Measurements from ENCODE around the gene PLA2G6. TPM values are rescaled to one million over a fixed set of nuclear protein-coding genes. Genes with fewer than 3 reads are reported as not detected.

PLA2G6 gene
- total RNA-seq, 1 experiment from 2014 or later, result 29.9 TPM

- POLR2A ChIA-PET, result no interaction called here
- no peak overlapping the region for H3K27ac Mint-ChIP-seq
- ATAC-seq (no peak), DNase-seq (ENCODE audit: low spot score) (no peak)
- peaks cover 4% of the 10 kb centered on the region for H3K4me1 Mint-ChIP-seq
- H3K27me3 Mint-ChIP-seq (ENCODE audit: low read depth), result no peaks in the 10 kb centered on the region; the same call in 1 of the 2 replicates
- H3K9me3 Mint-ChIP-seq, result no peaks in the 10 kb centered on the region
- CTCF ChIA-PET, result interaction anchor here (1.1 to 11.1 kb wide), 5 partner anchors 8 to 57 kb away, joined by 4 to 222 read pairs (median 5); no protein-coding TSS in a partner anchor
- no peak overlapping the region for H3K4me3 Mint-ChIP-seq
- TF ChIP-seq ZNF423 (CRISPR knock-in tag; IDR thresholded peaks at IDR 0.05), result no peak
- no peak for TF ChIP-seq NR2C2 (CRISPR knock-in tag; IDR thresholded peaks at IDR 0.05)
- no peak for TF ChIP-seq TEAD4 (CRISPR knock-in tag; IDR thresholded peaks at IDR 0.05)
- no peak for TF ChIP-seq FOXJ3 (CRISPR knock-in tag; IDR thresholded peaks at IDR 0.05; ENCODE audit: borderline replicate concordance)
- no peak for TF ChIP-seq USF2 (CRISPR knock-in tag; IDR thresholded peaks at IDR 0.05)
- no peak for TF ChIP-seq OVOL2 (CRISPR knock-in tag; IDR thresholded peaks at IDR 0.05; ENCODE audit: borderline replicate concordance)
- TF ChIP-seq CREM (CRISPR knock-in tag; IDR thresholded peaks at IDR 0.05), result no peak
- no peak for TF ChIP-seq ZNF416 (CRISPR knock-in tag; IDR thresholded peaks at IDR 0.05)
- TF ChIP-seq EMX1 (CRISPR knock-in tag; IDR thresholded peaks at IDR 0.05), result no peak
- no peak for TF ChIP-seq GABPB1 (CRISPR knock-in tag; IDR thresholded peaks at IDR 0.05)
- no peak for TF ChIP-seq FOXP4 (CRISPR knock-in tag; IDR thresholded peaks at IDR 0.05)
- TF ChIP-seq ZNF425 (CRISPR knock-in tag; conservative IDR thresholded peaks at IDR 0.05), result no peak
- TF ChIP-seq ATF1 (CRISPR knock-in tag; IDR thresholded peaks at IDR 0.05), result no peak
- no peak for TF ChIP-seq FOXK1 (CRISPR knock-in tag; IDR thresholded peaks at IDR 0.05)
- no peak for TF ChIP-seq ELF4 (CRISPR knock-in tag; IDR thresholded peaks at IDR 0.05; ENCODE audit: low read depth)
- no peak for TF ChIP-seq PRDM15 (CRISPR knock-in tag; IDR thresholded peaks at IDR 0.05)
- TF ChIP-seq ARID4B (CRISPR knock-in tag; IDR thresholded peaks at IDR 0.05; ENCODE audit: borderline replicate concordance), result no peak
- no peak for TF ChIP-seq ZNF121 (CRISPR knock-in tag; IDR thresholded peaks at IDR 0.05)
- TF ChIP-seq ZMAT4 (CRISPR knock-in tag; IDR thresholded peaks at IDR 0.05), result no peak
- no peaks in the 10 kb centered on the region for H3K36me3 Mint-ChIP-seq
Measured at GRCh38 chr22:38108561-38109319, 72.9 kb downstream of the PLA2G6 start.
